NCI-H187 (cell line): ENCODE measurements around the gene TRIM9.
"Not testable (repeated sequence)": the region's sequence is repeated elsewhere in the genome, so short reads cannot be mapped to it uniquely, and the experiment has no call there.

Experiments used
- DNase-seq, 2 experiments: peaks; one replicate each; lab custom pipeline; 2025; lab: John Stamatoyannopoulos, UW

Gene TRIM9

DNA sequence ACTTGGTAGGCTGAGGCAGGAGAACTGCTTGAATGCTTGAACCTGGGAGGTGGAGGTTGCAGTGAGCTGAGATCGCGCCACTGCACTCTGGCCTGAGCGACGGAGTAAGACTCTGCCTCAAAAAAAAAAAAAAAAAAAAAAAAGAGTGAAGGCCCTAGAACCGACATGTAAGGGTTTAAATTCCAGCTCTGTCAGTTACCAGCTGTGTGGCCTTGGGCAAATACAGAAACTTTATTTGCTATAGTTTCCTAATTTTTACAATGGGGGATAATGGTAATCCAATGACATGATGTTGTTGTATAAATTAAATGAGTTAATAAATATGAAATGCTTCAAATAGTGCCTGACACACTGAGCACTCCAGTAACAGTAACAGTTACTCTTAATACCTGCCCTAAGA is 131.0 kb downstream of the TRIM9 start:
- DNase-seq: no peak

- DNase-seq: no peak
Observed at GRCh38 chr14:50961605-50962221, 133.2 kb downstream of the TRIM9 start.

- no peak for DNase-seq
Observed at GRCh38 chr14:50957296-50957695, 137.6 kb downstream of the TRIM9 start.

DNA sequence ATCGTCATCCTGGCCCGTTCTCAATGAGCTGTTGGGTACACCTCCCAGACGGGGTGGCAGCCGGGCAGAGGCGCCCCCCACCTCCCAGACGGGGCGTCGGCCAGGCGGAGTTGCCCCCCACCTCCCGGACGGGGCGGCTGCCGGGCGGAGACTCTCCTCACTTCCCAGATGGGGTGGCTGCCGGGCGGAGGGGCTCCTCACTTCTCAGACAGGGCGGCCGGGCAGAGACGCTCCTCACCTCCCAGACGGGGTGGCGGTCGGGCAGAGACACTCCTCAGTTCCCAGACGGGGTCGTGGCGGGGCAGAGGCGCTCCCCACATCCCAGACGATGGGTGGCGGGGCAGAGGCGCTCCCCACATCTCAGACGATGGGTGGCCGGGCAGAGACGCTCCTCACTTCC is 138.5 kb downstream of the TRIM9 start:
- DNase-seq: not testable (repeated sequence)

DNA sequence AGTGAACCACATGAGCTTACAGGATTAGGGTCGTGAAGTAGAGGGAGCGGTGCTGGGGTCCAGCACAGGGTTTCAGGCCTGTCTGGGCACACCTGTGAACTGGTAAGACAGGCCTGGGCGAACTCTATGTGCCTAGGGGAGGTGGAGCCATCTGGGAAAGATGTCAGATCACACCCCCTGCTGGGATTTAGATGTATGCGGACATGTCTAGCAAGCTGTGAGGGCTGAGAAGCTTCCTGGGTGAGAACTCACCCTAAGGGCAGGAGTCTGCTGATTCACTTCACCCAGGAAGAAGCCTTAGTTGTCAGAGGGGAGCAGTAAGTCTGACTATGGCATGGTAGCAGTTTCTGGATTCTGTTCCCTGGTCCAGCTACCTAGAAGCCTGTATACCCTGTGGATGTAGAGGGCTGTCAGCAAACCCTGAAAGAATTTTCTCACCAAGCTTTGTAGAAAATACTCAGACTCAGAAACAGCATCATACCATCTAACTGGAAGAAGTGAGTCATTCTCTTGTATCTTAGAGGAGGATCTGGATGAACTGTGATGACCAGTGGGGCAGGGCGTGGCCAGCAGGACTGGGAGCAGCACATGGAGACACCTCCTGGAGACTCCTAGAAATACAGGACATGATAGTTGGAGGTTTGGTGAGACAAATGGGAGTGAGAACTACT is 139.4 kb downstream of the TRIM9 start:
- no peak for DNase-seq

GRCh38 chr14:50954811-50955372 is 140.0 kb downstream of the TRIM9 start:
- no peak for DNase-seq

- DNase-seq: no peak
Observed at GRCh38 chr14:50953502-50953901, 141.4 kb downstream of the TRIM9 start.

DNA sequence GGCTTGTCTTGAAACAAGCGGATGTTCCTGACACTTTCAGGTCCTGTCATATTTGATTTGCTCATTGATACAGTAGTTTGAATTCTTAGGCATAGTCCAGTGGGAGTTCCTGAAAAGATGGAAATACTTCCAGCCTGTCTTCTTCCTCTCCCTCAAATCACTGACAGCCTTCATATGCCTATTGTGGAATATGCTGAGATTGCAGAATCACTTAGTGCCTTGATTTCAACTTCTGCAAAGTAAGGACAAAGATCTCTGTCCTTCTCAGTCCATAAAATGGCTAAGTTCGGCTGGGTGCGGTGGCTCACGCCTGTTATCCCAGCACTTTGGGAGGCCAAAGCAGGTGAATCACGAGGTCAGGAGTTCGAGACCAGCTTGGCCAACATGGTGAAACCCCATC is 143.9 kb downstream of the TRIM9 start:
- no peak for DNase-seq

DNA sequence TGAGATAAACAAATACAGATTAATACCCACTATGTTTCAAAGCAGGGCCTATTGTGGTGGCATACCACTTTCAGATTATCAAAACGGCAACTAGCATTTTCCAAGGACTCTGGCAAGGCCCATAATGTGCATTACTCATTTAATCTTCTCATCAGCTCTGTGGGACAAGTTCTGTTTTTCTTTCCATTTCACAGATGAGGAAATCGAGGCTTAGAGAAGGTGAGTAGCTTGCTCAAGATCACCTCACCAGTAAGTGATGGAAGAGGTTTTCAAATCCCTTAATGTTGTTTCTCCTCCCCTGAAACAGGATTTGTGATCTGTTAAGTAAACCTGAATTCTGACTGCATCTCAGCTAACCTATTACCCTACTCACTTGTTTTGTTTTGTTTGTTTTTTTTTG is 146.7 kb downstream of the TRIM9 start:
- no peak for DNase-seq

DNA sequence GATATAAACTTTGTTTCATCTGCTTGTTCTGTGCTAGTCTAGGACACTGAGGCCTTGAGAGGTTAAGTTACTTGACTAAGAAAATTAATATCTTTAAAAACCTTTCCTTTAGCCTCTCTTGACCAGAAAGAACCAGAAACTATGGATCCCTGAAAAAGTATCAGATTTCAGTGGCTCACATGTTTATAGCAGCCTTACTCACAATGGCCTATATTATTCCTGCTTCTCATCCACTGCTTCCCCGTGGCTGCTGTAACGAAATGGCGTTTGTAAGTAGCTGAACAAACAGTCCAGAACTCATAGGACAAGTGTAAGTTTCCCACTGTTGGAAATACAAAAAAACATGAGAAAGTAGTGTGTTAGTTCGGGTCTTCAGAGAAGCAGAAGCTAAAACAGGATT is 147.5 kb downstream of the TRIM9 start:
- no peak for DNase-seq

GRCh38 chr14:50946234-50946935 is 148.5 kb downstream of the TRIM9 start:
- no peak for DNase-seq

GRCh38 chr14:50944647-50945413 is 150.1 kb downstream of the TRIM9 start:
- no peak for DNase-seq

- DNase-seq: no peak
Observed at GRCh38 chr14:50943943-50944646, 150.8 kb downstream of the TRIM9 start, which contains the start of gene PYGL. Gene PYGL, minus strand, starts transcription at chr14:50944483. Its CDS starts 80 bp downstream, at chr14:50944403.

- no peak for DNase-seq
Observed at GRCh38 chr14:50943261-50943942, 151.5 kb downstream of the TRIM9 start.

DNA sequence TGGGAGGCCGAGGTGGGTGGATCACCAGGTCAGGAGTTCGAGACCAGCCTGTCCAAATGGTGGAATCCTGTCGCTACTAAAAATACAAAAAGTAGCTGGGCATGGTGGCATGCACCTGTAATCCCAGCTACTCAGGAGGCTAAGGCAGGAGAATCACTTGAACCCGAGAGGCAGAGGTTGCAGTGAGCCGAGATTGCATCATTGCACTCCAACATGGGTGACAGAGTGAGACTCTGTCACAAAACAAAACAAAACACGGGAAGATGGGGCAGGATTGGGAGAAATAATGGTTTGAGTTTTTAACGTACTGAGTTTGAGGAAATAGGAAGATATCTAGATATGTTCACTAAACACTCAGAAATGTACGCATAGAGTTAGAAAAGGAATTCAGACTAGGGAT is 153.3 kb downstream of the TRIM9 start:
- DNase-seq: not testable (repeated sequence)

- DNase-seq: no peak
Observed at GRCh38 chr14:50941151-50941550, 153.8 kb downstream of the TRIM9 start.

- no peak for DNase-seq
Observed at GRCh38 chr14:50937800-50938199, 157.1 kb downstream of the TRIM9 start.

DNA sequence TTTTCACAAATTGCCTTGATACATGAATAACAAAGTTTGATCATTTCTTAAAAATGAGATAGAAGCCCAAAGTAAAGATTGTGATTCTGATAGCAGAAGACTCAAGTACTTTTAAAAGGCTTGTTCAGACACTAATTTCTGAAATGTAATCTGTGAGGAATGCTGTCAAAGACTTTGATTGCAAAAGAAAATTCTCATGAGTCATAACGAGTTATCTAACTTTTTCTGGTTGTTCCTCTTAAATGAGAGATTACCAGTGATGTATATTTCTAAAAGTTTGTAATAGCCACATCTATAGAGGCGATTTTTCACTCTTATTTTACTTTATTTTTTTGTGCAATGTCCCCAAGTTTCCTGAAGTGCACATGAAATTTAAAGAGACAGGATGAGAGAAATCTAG is 157.6 kb downstream of the TRIM9 start:
- DNase-seq: no peak

GRCh38 chr14:50936882-50937281 is 158.0 kb downstream of the TRIM9 start:
- DNase-seq: no peak

DNA sequence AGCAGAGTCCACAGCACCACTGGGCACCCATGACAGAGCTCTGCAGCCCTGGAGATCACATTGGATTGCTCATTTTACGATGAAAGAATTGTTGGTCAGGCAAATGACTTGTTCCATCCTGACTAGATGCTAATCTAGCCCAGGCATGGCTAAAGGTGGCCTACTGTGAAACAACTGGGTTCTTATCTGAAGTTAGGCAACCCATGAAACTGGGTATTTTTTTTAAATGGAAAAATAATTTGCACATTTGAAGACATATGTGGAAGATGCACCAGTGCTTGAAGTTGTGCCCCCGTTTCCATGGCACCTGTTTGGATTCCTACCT is 158.9 kb downstream of the TRIM9 start:
- no peak for DNase-seq
